ENCODE data around the gene TBCB.

DNA sequence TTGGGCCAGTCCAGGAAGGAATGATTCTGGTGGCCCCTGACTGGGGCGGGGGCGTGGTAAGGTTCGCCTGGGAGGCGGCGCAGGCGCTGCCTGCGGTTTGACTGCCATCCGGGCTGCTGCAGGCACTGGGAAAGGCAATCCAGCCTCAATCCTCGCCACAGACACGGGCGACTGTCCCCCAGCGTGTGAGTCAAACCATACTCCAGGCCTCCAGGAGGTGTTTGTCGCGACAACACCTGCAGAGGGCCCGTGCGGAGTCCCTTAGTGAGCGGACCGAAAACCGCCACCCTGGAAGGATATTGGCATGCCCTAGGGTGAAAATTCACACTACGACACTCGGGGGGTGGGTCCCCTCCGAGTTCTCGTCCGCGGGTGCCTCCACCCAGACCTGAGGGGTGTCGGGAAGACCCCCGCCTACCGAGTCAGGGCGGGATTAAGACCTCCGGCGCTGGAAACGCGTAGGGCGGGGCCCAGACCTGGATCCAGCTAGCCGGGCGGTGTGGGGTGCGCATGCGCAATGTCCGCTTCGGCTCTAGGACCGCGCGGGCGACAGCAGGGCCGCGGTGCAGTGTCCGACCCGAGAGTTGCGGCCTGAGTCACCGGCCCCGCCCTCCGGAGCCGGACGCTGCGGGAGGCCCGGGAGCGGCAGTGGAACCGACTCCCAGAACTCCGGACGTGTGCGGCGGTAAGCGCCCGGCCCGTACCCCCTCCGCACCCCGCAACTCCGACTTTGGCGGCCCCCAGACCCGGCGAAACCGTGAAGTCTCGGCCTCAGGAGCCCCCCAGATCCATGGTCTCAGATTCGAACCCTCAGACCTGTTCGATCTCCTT is 24.4 kb downstream of the TBCB start, which contains the start of gene CAPNS1:
- TF ChIP-seq ZC3H10 (CRISPR knock-in tag; IDR thresholded peaks at IDR 0.05) (no peak), PPARA (CRISPR knock-in tag; IDR thresholded peaks at IDR 0.05; ENCODE audit: borderline replicate concordance) (no peak), ARNTL (CRISPR knock-in tag; IDR thresholded peaks at IDR 0.05; ENCODE audit: borderline replicate concordance, low read depth) (no peak), ESRRG (CRISPR knock-in tag; IDR thresholded peaks at IDR 0.05) (no peak), RARB (CRISPR knock-in tag; IDR thresholded peaks at IDR 0.05) (no peak), TCF4 (CRISPR knock-in tag; IDR thresholded peaks at IDR 0.05; ENCODE audit: borderline replicate concordance) (no peak), POU6F1 (CRISPR knock-in tag; IDR thresholded peaks at IDR 0.05; ENCODE audit: borderline replicate concordance, low read depth) (no peak), BACH2 (CRISPR knock-in tag; IDR thresholded peaks at IDR 0.05; ENCODE audit: borderline replicate concordance) (no peak)
